A549 (cell line): Measurements from ENCODE around the gene PLEKHG3. TPM values are rescaled to one million over a fixed set of nuclear protein-coding genes. Genes with fewer than 3 reads are reported as not detected.

Source experiments
- ATAC-seq, 2 experiments: fragments of 200-7000 bp in 1 of 2; fragments of >200 bp in 1 of 2; cut with Nextera tagmentation in 1 of 2; cut with Tn5 transposase in 1 of 2; 3 replicates each; pipeline versions ENCODE4 v1.8.0 to v1.9.1; 2018 to 2020; ENCODE audit warnings: mild to moderate bottlenecking in 1 of 2, moderate library complexity in 1 of 2
- CTCF ChIA-PET: fragments of 300-600 bp; sonication (Branson Sonifier 250); formaldehyde crosslinking; extraction: SDS; loops from one replicate; lab custom pipeline; 2021; ENCODE audit warnings: antibody characterized with exemption, inconsistent platforms; lab: Yijun Ruan, JAX
- POLR2A ChIA-PET: fragments of 350-600 bp; formaldehyde crosslinking; extraction: SDS; loops from one replicate; lab custom pipeline; 2021; ENCODE audit warnings: antibody characterized with exemption, inconsistent platforms; lab: Yijun Ruan, JAX
- DNase-seq, 2 experiments: peaks; one replicate each; pipeline versions ENCODE4 v3.0.0 to v3.0.0-alpha.2; 2011 to 2016; ENCODE audit warnings: low read depth in 1 of 2, low spot score in 1 of 2
- FAIRE-seq: peaks from 2 replicates; lab custom pipeline; 2011; peaks lifted over from hg19 to GRCh38; lab: Jason Lieb, UNC
- H3K27ac ChIP-seq, 2 experiments: fragments of >200 bp; sonication (Bioruptor Twin); formaldehyde crosslinking; 3 replicates each; pipeline ENCODE4 v1.5.1; 2016 to 2017
- H3K4me1 ChIP-seq: fragments of >200 bp; sonication (Bioruptor Twin); formaldehyde crosslinking; 3 replicates; pipeline ENCODE4 v1.6.1; 2016
- H3K4me2 ChIP-seq: fragments of >200 bp; sonication (Bioruptor Twin); formaldehyde crosslinking; 3 replicates; pipeline ENCODE4 v1.6.1; 2016
- H3K4me3 ChIP-seq: fragments of >200 bp; sonication (Bioruptor Twin); formaldehyde crosslinking; 3 replicates; pipeline ENCODE4 v1.5.1; 2016
- H3K9me3 ChIP-seq: fragments of >200 bp; sonication (Bioruptor Twin); formaldehyde crosslinking; 3 replicates; pipeline ENCODE4 v1.6.1; 2016
- CBX8 ChIP-seq: fragments of 200-600 bp; sonication (generic); IDR thresholded peaks from 2 replicates; pipeline ENCODE4 v1.6.1; 2016
- CHD4 ChIP-seq: fragments of 200-600 bp; sonication (generic); IDR thresholded peaks from 2 replicates; pipeline ENCODE4 v1.6.1; 2016; ENCODE audit warnings: antibody characterized with exemption, mild to moderate bottlenecking, borderline replicate concordance
- CTCF ChIP-seq: fragments of >200 bp; sonication (Bioruptor Twin); formaldehyde crosslinking; IDR thresholded peaks from 3 replicates; pipeline ENCODE4 v1.5.1; 2016
- EHF ChIP-seq: fragments of 250-450 bp; sonication (Bioruptor Pico); IDR thresholded peaks from 2 replicates; pipeline ENCODE4 v1.5.0; 2020; ENCODE audit warnings: mild to moderate bottlenecking
- HOXA7 ChIP-seq: fragments of 250-450 bp; sonication (Bioruptor Pico); IDR thresholded peaks from 2 replicates; pipeline ENCODE4 v1.5.0; 2020; ENCODE audit warnings: mild to moderate bottlenecking, moderate library complexity
- HOXB5 ChIP-seq: fragments of 250-450 bp; sonication (Bioruptor Pico); IDR thresholded peaks from 2 replicates; pipeline ENCODE4 v1.5.0; 2020; ENCODE audit warnings: mild to moderate bottlenecking, moderate library complexity
- KDM5A ChIP-seq: fragments of 200-600 bp; sonication (generic); IDR thresholded peaks from 2 replicates; pipeline ENCODE4 v1.6.1; 2016; ENCODE audit warnings: antibody characterized with exemption, mild to moderate bottlenecking
- MAX ChIP-seq: IDR thresholded peaks from 2 replicates; pipeline ENCODE4 v1.6.1; 2012
- MAZ ChIP-seq: fragments of 150-350 bp; IDR thresholded peaks from 2 replicates; pipeline ENCODE4 v1.6.1; 2014; ENCODE audit warnings: antibody characterized with exemption, low read depth, low read length, borderline replicate concordance
- MYC ChIP-seq: IDR thresholded peaks from 2 replicates; pipeline ENCODE4 v1.6.1; 2012; ENCODE audit warnings: mild to moderate bottlenecking, inconsistent platforms, low read length, improper control_type of control experiment, borderline replicate concordance
- NR3C1 ChIP-seq: fragments of >200 bp; sonication (Bioruptor Twin); formaldehyde crosslinking; IDR thresholded peaks from 3 replicates; pipeline ENCODE4 v1.6.1; 2017
- POLR2A ChIP-seq: IDR thresholded peaks from 2 replicates; pipeline ENCODE4 v1.6.1; 2012; ENCODE audit warnings: mild to moderate bottlenecking, low read length
- POLR2AphosphoS2 ChIP-seq: conservative IDR thresholded peaks from 2 replicates; pipeline ENCODE4 v1.6.1; 2012; ENCODE audit warnings: low read length, improper control_type of control experiment, inconsistent platforms
- RARB ChIP-seq: fragments of 250-450 bp; sonication (Bioruptor Pico); IDR thresholded peaks from 2 replicates; pipeline ENCODE4 v1.8.0; 2021; ENCODE audit warnings: mild to moderate bottlenecking, moderate library complexity
- SMC3 ChIP-seq: fragments of >200 bp; sonication (Bioruptor Twin); formaldehyde crosslinking; IDR thresholded peaks from 3 replicates; pipeline ENCODE4 v1.6.1; 2018; ENCODE audit warnings: inconsistent platforms
- ZC3H11A ChIP-seq: fragments of 450-650 bp; IDR thresholded peaks from 2 replicates; pipeline ENCODE4 v1.6.1; 2014; ENCODE audit warnings: antibody characterized with exemption, mild to moderate bottlenecking
- ZNF302 ChIP-seq: fragments of 250-450 bp; sonication (Bioruptor Pico); IDR thresholded peaks from 2 replicates; pipeline ENCODE4 v1.9.0; 2021; ENCODE audit warnings: inconsistent platforms, mild to moderate bottlenecking, moderate library complexity
- WGBS: methylation state at CpG from one replicate; pipeline ENCODE4 v1.1.6; 2017; ENCODE audit errors: missing lambda C conversion rate; 5-methylcytosine and 5-hydroxymethylcytosine counted together
- polyA plus RNA-seq, 4 experiments: library from polyadenylated mRNA; depleted of rRNA in 3 of 4; stranded (reverse); fragments of >200 nt; fragmentation: RNase III in 1 of 4; extraction: RNeasy Plus Mini Kit Qiagen cat#74134 plus additional on column Dnase treatment in 1 of 4; gene quantifications; 2 replicates in 3 of 4; 3 replicates in 1 of 4; pipeline ENCODE4 v1.2.3, GENCODE V29; 2011 to 2017
- TF ChIP-seq, protein P1 (sequence below): fragments of 250-450 bp; sonication (Bioruptor Pico); IDR thresholded peaks from 2 replicates; pipeline ENCODE4 v1.5.0; 2020; ENCODE audit warnings: low read depth, mild to moderate bottlenecking, moderate library complexity
- TF ChIP-seq, protein P2 (sequence below): fragments of >200 bp; sonication (Bioruptor Twin); formaldehyde crosslinking; IDR thresholded peaks from 3 replicates; pipeline ENCODE4 v1.6.1; 2016

PLEKHG3 gene
- polyA plus RNA-seq, 2 of the 4 experiments (the other 2 are of a cell fraction), result 21.9 to 30.5 TPM

- H3K4me1 ChIP-seq, result peaks cover 93% of the 10 kb centered on the region
- H3K4me3 ChIP-seq, result no peak overlapping the region
- peak overlapping the region; percentile 81 to 84; a peak in 5 of 6 replicates for H3K27ac ChIP-seq
- no peak overlapping the region; the same call in 2 of the 3 replicates for H3K4me2 ChIP-seq
- POLR2A ChIA-PET, result no interaction called here
- no peaks in the 10 kb centered on the region for H3K9me3 ChIP-seq
- CTCF ChIA-PET, result interaction anchor here (1.1 kb wide), 2 partner anchors 39 to 87 kb away, joined by 3 read pairs; no protein-coding TSS in a partner anchor
- no peak for TF ChIP-seq MYC
- no peak for TF ChIP-seq KDM5A
- TF ChIP-seq NR3C1, result no peak
- no peak for TF ChIP-seq ZNF302 (CRISPR knock-in tag)
- no peak for TF ChIP-seq POLR2AphosphoS2
- TF ChIP-seq MAZ, result no peak
- no peak for TF ChIP-seq MAX
- FAIRE-seq (no peak), DNase-seq (no peak), ATAC-seq (no peak)
- WGBS, result 90% methylated on average over 5 of the region's 5 CpGs
Observed at GRCh38 chr14:64722842-64723447, 18.7 kb downstream of the PLEKHG3 start.

GRCh38 chr14:64723691-64724577 is 19.7 kb downstream of the PLEKHG3 start:
- TF ChIP-seq POLR2A, result no peak
- no peak for TF ChIP-seq MYC
- no peak for TF ChIP-seq CHD4
- TF ChIP-seq HOXA7 (CRISPR knock-in tag), result no peak
- no peak for TF ChIP-seq RARB (CRISPR knock-in tag)
- no peak for TF ChIP-seq CBX8
- TF ChIP-seq, protein P1, sequence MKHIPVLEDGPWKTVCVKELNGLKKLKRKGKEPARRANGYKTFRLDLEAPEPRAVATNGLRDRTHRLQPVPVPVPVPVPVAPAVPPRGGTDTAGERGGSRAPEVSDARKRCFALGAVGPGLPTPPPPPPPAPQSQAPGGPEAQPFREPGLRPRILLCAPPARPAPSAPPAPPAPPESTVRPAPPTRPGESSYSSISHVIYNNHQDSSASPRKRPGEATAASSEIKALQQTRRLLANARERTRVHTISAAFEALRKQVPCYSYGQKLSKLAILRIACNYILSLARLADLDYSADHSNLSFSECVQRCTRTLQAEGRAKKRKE (CRISPR knock-in tag), result no peak
- no peak for TF ChIP-seq HOXB5 (CRISPR knock-in tag)
- no peak for TF ChIP-seq EHF (CRISPR knock-in tag)
- TF ChIP-seq ZC3H11A, result no peak
- TF ChIP-seq, protein P2, sequence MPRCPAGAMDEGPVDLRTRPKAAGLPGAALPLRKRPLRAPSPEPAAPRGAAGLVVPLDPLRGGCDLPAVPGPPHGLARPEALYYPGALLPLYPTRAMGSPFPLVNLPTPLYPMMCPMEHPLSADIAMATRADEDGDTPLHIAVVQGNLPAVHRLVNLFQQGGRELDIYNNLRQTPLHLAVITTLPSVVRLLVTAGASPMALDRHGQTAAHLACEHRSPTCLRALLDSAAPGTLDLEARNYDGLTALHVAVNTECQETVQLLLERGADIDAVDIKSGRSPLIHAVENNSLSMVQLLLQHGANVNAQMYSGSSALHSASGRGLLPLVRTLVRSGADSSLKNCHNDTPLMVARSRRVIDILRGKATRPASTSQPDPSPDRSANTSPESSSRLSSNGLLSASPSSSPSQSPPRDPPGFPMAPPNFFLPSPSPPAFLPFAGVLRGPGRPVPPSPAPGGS, result no peak
- TF ChIP-seq SMC3, result no peak
- TF ChIP-seq ZNF302 (CRISPR knock-in tag), result no peak
- no peak for TF ChIP-seq CTCF
- ChIA-PET POLR2A (interaction anchor here (0.6 kb wide), 1 partner anchor 31 kb away, joined by 4 read pairs; no protein-coding TSS in a partner anchor), CTCF (interaction anchor here (1.0 to 3.9 kb wide), 3 partner anchors 15 to 88 kb away, joined by 3 to 11 read pairs (median 3); no protein-coding TSS in a partner anchor)
- peak overlapping the region; percentile 75 for H3K4me2 ChIP-seq
- FAIRE-seq (no peak), ATAC-seq (no peak), DNase-seq (no peak)
- peaks cover 83% of the 10 kb centered on the region for H3K4me1 ChIP-seq
- 71% methylated on average over 15 of the region's 15 CpGs for WGBS
- H3K27ac ChIP-seq, result peak overlapping the region; percentile 81 to 84; a peak in 5 of 6 replicates
- H3K9me3 ChIP-seq, result no peaks in the 10 kb centered on the region
- H3K4me3 ChIP-seq, result no peak overlapping the region
